ENCODE results near the gene CNN1.
"Not testable (repeated sequence)": the region's sequence is repeated elsewhere in the genome, so short reads cannot be mapped to it uniquely, and the experiment has no call there.

CNN1 gene

GRCh38 chr19:11566164-11566563 lies 27.5 kb downstream of the CNN1 start:
- DNase-seq (ENCODE audit: extremely low spot score), result no peak
- ChIA-PET POLR2A (no interaction called here), CTCF (no interaction called here)
- TF ChIP-seq ARNT (IDR thresholded peaks at IDR 0.05) (no peak), NFRKB (IDR thresholded peaks at IDR 0.05) (no peak), LEF1 (IDR thresholded peaks at IDR 0.05; ENCODE audit: borderline replicate concordance) (no peak), FOXM1 (IDR thresholded peaks at IDR 0.05; ENCODE audit: borderline replicate concordance) (no peak), FOXA1 (IDR thresholded peaks at IDR 0.05) (no peak), L3MBTL2 (conservative IDR thresholded peaks at IDR 0.05) (no peak), SUZ12 (IDR thresholded peaks at IDR 0.05) (no peak), ZNF384 (IDR thresholded peaks at IDR 0.05) (no peak), SP1 (IDR thresholded peaks at IDR 0.05) (no peak), PKNOX1 (IDR thresholded peaks at IDR 0.05) (no peak), HDGF (IDR thresholded peaks at IDR 0.05; ENCODE audit: borderline replicate concordance) (no peak), CTBP1 (IDR thresholded peaks at IDR 0.05; ENCODE audit: borderline replicate concordance) (no peak), FOXK2 (IDR thresholded peaks at IDR 0.05) (no peak)

- ChIA-PET POLR2A (interaction anchor here (1.3 kb wide), 1 partner anchor 11 kb away, joined by 4 read pairs; the partner anchor contains the start of gene ELOF1), CTCF (no interaction called here)
Observed at GRCh38 chr19:11570039-11570462, 31.4 kb downstream of the CNN1 start.

GRCh38 chr19:11573354-11573753 lies 34.7 kb downstream of the CNN1 start:
- POLR2A ChIA-PET; DNase-seq (ENCODE audit: extremely low spot score): not testable (repeated sequence)
- CTCF ChIA-PET, result interaction anchor here (1.5 kb wide), 1 partner anchor 13 kb away, joined by 3 read pairs; no protein-coding TSS in a partner anchor

More at GRCh38 chr19:11570039-11570462, 31.4 kb downstream of the CNN1 start:
- DNase-seq (ENCODE audit: extremely low spot score), result no peak
- TF ChIP-seq ZNF384 (IDR thresholded peaks at IDR 0.05) (no peak), CTBP1 (IDR thresholded peaks at IDR 0.05; ENCODE audit: borderline replicate concordance) (no peak), FOXM1 (IDR thresholded peaks at IDR 0.05; ENCODE audit: borderline replicate concordance) (no peak)

- CTCF ChIA-PET, result interaction anchor here (1.5 kb wide), 1 partner anchor 13 kb away, joined by 3 read pairs; no protein-coding TSS in a partner anchor
- POLR2A ChIA-PET, result not testable (repeated sequence)
Observed at GRCh38 chr19:11573763-11574162, 35.1 kb downstream of the CNN1 start.

GRCh38 chr19:11574689-11575088 lies 36.0 kb downstream of the CNN1 start:
- TF ChIP-seq SP1 (IDR thresholded peaks at IDR 0.05), result no peak
- no peak for TF ChIP-seq L3MBTL2 (conservative IDR thresholded peaks at IDR 0.05)
- TF ChIP-seq NFRKB (IDR thresholded peaks at IDR 0.05), result no peak
- TF ChIP-seq HDGF (IDR thresholded peaks at IDR 0.05; ENCODE audit: borderline replicate concordance), result no peak
- TF ChIP-seq FOXA1 (IDR thresholded peaks at IDR 0.05), result no peak
- no peak for TF ChIP-seq CTBP1 (IDR thresholded peaks at IDR 0.05; ENCODE audit: borderline replicate concordance)
- TF ChIP-seq LEF1 (IDR thresholded peaks at IDR 0.05; ENCODE audit: borderline replicate concordance), result no peak
- TF ChIP-seq FOXK2 (IDR thresholded peaks at IDR 0.05), result no peak
- TF ChIP-seq ELF4 (IDR thresholded peaks at IDR 0.05), result no peak
- TF ChIP-seq TARDBP (IDR thresholded peaks at IDR 0.05), result no peak
- TF ChIP-seq ZNF384 (IDR thresholded peaks at IDR 0.05), result no peak
- no peak for TF ChIP-seq ARNT (IDR thresholded peaks at IDR 0.05)
- no peak for TF ChIP-seq PKNOX1 (IDR thresholded peaks at IDR 0.05)
- ChIA-PET CTCF (interaction anchor here (0.5 kb wide), 1 partner anchor 38 kb away, joined by 3 read pairs; no protein-coding TSS in a partner anchor), POLR2A (no interaction called here)
- DNase-seq (ENCODE audit: extremely low spot score), result no peak

More at GRCh38 chr19:11573763-11574162, 35.1 kb downstream of the CNN1 start:
- DNase-seq (ENCODE audit: extremely low spot score), result not testable (repeated sequence)

- POLR2A ChIA-PET, result interaction anchor here (1.2 kb wide), 1 partner anchor 17 kb away, joined by 5 read pairs; the partner anchor contains the start of gene ELOF1
Observed at GRCh38 chr19:11576227-11576626, 37.6 kb downstream of the CNN1 start.

More at GRCh38 chr19:11576227-11576626, 37.6 kb downstream of the CNN1 start:
- TF ChIP-seq SUZ12 (IDR thresholded peaks at IDR 0.05) (no peak), HDGF (IDR thresholded peaks at IDR 0.05; ENCODE audit: borderline replicate concordance) (no peak), TARDBP (IDR thresholded peaks at IDR 0.05) (no peak), BHLHE40 (IDR thresholded peaks at IDR 0.05; ENCODE audit: borderline replicate concordance) (no peak), ZNF384 (IDR thresholded peaks at IDR 0.05) (no peak), NFRKB (IDR thresholded peaks at IDR 0.05) (no peak), ELF4 (IDR thresholded peaks at IDR 0.05) (no peak), ARNT (IDR thresholded peaks at IDR 0.05) (no peak), LEF1 (IDR thresholded peaks at IDR 0.05; ENCODE audit: borderline replicate concordance) (no peak), L3MBTL2 (conservative IDR thresholded peaks at IDR 0.05) (no peak), FOXK2 (IDR thresholded peaks at IDR 0.05) (no peak), CTBP1 (IDR thresholded peaks at IDR 0.05; ENCODE audit: borderline replicate concordance) (no peak), PKNOX1 (IDR thresholded peaks at IDR 0.05) (no peak), FOXA1 (IDR thresholded peaks at IDR 0.05) (no peak), SP1 (IDR thresholded peaks at IDR 0.05) (no peak)
- no peak for DNase-seq (ENCODE audit: extremely low spot score)
- CTCF ChIA-PET, result no interaction called here

Data from HEK293T (cell line).